ENCODE data around the gene C1QTNF12.

DNA sequence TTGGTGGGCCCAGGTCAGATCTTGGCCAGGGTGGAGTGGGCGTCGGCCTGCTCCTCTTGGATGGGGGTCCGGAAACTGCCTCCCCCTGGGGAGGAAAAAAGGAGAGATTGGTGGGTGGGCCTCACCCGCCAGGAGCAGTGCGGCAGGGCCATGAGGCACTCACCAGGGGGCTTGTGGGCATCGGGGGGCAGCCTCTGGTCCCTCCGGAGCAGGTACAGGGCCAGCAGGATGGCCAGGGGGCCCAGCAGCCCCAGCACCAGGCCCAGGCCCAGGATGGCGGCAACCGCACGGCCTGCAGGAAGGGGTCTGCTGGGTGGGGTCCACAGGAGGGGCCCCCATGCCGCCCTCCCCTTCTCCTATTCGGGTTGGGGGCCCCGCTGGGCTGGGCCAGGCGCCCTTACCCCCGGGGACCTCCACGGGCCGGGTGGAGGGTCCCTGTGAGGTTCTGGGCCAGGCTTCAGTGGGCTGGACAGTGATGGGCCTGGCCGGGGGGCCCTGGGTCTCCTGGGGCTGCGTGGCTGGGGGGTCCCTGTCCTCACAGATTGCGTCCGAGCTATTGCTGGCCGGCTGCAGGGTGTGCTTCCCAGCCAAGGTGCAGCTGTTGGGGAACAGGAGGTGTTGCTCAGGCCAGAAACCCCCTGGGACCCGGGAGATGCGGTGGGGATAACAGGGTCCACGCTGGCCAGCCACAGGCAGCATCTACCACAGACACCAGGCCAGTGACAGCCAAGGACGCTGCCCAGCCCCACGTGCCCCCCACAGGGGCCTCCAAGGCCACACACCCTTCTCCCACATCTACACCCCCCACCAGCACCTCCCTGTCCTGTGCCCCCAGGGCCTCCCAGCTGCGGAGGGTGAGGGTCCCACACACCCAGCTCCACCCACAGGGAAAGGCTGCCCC, 34.7 kb downstream of the C1QTNF12 start:
- TF ChIP-seq POLR2A (IDR thresholded peaks at IDR 0.05) (no peak), CTCF (IDR thresholded peaks at IDR 0.05) (no peak), POLR2AphosphoS5 (IDR thresholded peaks at IDR 0.05) (no peak), EP300 (IDR thresholded peaks at IDR 0.05) (no peak)

Data from suprapubic skin (tissue), 4 donors.